Measurements from ENCODE around the gene PLXNA4.
"Not testable (repeated sequence)": the region's sequence is repeated elsewhere in the genome, so short reads cannot be mapped to it uniquely, and the experiment has no call there.

PLXNA4 gene, protein sequence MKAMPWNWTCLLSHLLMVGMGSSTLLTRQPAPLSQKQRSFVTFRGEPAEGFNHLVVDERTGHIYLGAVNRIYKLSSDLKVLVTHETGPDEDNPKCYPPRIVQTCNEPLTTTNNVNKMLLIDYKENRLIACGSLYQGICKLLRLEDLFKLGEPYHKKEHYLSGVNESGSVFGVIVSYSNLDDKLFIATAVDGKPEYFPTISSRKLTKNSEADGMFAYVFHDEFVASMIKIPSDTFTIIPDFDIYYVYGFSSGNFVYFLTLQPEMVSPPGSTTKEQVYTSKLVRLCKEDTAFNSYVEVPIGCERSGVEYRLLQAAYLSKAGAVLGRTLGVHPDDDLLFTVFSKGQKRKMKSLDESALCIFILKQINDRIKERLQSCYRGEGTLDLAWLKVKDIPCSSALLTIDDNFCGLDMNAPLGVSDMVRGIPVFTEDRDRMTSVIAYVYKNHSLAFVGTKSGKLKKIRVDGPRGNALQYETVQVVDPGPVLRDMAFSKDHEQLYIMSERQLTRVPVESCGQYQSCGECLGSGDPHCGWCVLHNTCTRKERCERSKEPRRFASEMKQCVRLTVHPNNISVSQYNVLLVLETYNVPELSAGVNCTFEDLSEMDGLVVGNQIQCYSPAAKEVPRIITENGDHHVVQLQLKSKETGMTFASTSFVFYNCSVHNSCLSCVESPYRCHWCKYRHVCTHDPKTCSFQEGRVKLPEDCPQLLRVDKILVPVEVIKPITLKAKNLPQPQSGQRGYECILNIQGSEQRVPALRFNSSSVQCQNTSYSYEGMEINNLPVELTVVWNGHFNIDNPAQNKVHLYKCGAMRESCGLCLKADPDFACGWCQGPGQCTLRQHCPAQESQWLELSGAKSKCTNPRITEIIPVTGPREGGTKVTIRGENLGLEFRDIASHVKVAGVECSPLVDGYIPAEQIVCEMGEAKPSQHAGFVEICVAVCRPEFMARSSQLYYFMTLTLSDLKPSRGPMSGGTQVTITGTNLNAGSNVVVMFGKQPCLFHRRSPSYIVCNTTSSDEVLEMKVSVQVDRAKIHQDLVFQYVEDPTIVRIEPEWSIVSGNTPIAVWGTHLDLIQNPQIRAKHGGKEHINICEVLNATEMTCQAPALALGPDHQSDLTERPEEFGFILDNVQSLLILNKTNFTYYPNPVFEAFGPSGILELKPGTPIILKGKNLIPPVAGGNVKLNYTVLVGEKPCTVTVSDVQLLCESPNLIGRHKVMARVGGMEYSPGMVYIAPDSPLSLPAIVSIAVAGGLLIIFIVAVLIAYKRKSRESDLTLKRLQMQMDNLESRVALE (N-terminal part only)

DNA sequence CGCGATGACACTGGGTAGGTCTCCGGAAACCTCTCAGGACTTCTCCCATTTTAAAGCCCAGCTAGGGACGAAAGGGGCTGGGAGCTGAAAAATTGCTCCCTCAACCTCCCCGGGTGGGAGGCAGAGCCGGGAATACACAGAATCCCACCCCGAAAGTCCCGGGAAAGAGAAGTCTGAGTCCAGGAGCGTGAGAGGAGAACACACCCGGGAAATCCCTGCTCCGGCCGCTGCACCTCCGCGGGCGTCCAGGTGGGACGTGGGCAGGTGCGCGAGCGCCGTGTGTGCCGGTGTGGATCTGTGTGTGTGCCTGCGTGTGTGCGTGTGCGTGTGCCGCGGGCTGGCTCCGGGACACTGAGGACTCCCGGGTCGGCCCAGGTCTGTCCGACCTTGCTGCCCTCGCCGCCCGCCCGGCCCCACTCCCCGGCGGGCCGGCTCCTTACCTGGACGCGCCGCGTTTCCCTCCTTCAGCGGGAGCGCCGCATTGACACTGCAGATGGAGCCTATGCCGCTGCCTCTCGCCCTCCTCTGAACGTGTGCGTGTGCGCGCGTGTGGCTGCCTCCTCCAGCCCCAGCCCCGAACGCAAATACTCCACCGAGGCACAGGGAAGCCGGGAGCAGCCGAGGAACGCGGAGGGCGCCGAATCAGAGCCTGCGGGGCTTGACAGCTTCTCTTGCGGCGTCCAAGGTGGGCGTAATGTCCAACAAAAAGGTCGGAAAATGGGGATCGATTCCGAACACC lies at the start of gene PLXNA4:
PLXNA4 (minus strand) TSS at position 489 of the 739 bp plus-strand sequence. CDS start 67,777 bp downstream, outside the sequence.
- peak in 27 of 56 donors; percentile 7 to 60 (median 25) for DNase-seq

DNA sequence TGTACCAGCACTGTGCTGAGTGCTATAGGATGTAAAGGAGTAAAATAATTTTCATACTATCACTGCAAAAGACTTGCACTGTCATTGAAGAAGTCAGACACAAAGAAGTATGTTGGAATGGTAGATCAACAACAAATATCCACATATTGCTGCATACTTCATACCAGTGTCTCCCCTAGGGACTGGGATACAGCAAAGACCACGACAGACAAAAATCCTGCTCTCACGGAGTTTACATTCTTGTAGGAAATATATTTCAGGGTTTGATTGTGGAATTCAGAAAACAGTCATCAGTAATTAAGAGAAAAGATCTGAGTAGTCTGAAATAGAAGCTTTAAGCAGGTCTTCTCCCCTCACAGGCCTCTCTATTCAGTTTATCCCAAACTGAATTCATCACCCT lies 49.4 kb upstream of the PLXNA4 start:
- DNase-seq: no peak

DNA sequence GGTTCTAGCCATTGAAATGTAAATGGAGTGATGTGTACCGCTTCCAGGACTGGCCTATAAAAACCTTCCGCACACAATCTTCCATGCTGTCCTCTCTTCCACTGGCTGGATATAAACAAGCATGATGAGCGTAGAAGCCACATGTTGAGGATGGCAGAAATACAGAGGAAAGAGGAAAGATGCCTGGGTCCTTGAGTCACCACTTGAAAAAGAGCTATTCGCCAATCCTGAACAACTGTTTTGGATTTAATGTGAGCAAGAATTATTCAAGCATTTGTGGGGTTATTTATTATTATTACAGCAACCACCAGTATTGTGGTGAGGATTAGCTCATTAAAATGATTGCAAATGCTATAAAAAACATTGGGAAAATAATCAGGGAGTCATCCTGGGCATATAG lies 45.8 kb upstream of the PLXNA4 start:
- DNase-seq: no peak

DNA sequence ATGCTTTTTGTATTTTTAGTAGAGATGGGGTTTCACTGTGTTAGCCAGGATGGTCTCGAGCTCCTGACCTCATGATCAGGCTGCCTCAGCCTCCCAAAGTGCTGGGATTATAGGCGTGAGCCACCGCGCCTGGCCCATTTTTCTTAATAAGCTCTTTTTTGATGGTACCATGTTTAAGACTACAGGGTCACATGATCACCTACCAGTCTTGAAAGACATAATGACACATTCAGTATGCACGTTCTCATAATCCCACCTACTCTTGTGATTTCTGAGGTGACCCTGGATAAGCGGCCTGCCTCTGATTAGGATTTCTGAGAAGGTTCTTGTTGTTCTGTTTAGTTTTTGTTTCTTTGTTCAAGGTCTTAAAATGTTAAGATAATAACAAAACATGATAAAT lies 43.7 kb upstream of the PLXNA4 start:
- no peak for DNase-seq

DNA sequence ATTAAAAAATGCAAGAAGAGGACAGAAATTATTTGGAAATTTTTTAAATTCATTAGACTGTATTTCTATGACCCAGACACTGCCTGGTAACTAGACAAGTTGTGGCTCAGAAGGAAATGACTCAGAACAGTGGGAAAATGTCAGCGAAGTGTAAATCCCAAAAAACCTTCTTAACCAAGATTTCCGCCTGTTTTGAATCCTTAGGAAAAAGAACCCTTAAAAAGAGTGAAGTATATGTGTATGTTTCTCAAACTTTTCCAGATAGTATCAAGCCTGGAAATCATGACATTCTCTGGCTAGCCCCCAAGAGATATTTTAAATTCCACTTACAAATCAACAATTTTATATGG lies 42.7 kb upstream of the PLXNA4 start:
- DNase-seq: no peak

DNA sequence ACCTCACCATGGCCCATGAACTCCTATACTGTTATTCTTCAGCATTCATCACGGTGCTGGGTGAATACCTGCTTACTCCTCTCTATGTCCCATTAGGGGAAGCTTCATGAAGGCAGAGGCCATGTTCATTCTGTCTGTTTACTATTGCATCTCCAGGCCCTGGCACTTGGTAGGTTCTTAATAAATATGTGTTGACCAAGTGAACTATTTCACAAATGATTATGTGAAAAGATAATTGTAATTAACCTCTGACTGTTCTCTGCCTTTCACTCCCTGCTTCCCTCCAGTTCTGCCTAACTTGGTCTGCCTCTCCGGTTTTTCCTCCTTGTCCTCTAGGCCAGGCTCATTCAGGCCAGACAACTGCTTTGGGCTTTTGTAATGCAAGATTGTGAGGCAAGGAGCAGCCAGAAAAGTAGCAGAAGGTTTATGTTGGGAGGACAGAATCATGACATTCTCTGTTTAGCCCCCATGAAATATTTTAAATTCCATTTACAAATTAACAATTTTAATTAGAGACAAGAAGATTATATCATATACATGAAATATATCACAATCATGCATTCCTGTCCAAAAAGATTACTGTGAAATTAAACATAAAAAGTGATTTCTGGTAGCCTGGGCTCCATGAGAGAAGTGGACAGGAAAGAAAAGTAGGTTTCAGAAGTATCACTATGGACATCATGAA lies 42.1 kb upstream of the PLXNA4 start:
- no peak for DNase-seq

DNA sequence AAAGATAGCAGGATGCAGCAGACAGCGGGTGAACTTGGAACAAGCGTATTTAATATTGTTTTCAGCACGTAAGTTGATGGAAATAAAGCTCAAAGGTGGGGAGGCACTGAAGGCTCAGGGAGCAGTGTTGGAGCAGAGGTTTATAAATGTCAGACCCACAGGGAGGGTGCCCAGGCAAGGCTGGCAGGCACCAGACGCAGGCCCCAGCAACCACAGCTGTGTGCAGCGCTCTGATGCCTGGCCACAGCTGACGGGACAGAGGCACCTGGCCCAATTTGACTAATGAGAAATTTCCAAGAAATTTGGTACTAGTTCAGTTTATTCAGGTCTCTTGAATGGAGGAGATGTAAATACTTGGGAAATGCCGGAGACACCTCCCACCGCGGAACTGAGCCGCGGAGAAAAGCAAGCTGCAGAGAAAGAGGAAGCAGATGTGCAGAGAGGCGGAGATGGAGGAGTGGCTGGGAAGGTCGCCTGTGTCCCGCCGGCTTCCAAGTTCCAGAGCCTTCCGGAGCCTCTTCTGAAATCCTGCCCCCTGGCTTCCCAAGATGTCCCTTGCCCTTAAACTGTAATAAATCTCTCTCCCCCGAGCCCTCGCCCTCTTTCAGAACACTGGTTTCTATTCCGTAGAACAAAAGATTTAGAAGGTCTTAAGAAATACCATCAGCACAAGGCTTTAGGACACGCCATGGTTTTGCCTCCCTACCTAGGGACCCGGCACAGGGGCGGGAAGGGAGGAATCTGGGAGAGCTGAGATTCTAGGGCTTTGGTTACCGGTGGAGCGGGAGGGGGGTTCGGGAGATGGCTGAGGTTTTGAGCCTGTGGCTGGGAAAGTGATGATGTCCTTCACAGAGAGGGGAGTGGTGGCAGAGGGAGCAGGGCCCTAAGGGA lies 38.4 kb upstream of the PLXNA4 start:
- peak in 17 of 56 donors; percentile 2 to 44 (median 10) for DNase-seq

DNA sequence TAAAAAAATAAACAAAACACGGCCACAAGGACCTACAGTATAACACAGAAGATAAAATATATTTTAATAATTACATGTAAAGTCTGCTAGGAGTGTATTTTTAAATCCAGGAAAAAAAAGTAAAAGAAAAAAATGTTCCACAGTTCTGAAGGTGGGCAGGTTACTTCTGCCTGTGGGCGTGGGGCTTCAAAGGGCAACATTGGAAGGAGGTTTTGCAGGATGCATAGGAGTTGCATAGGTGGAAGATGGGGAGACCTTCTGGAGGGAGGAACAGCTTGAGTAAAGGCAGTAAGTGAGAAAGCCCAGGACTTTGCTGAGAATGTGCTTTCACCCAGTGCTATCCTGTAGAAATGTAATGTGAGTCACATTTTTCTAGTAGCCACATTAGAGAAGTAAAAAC lies 37.5 kb upstream of the PLXNA4 start:
- no peak for DNase-seq

DNA sequence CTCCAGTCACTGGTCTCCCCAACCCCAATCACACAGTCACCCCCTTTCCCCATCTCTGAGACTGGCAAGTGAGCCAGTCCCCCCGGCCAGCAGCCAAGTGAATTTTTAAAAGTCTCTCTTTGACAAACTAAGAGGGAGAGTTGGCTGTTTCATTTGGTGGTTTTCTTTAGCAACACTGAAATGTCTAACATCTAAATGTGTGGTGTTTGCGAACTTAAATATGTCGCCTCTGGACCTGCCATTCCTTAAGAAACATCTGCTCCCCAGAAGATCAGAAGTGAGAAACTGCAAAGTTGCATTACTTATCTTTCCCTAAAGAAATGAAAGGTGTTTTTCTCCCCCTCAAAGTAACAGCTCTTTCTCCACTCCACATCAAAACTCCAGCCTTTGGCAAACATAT lies 34.7 kb upstream of the PLXNA4 start:
- no peak for DNase-seq

DNA sequence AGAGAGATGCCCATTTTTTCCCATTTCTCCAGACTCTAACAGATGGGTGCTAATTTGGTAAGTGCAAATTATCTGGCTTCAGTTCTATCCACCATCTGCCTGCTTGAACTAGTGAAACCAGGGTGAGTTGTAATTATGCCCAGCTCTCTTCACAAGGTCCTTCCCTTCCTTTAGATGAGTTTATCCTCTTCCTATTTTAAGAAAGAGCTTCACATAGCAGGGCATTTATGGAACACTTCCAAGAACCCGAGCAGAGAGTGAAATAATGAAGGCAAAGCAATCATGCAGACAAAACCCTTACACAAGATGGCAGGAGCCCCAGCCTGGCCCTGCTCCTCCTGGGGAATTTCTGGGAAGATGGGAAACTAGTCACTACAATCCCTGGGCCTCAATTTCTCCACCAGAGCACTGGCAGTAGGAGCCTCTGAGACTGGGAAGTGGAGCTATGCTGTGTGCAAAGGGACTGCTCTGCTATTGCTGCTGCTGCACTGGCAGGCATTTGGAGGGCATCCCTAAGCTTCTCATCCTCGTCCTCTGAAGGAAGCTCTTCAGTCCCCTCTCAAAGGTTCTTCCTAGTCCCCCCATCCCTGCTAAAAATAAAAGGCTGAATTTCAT lies 33.7 kb upstream of the PLXNA4 start:
- no peak for DNase-seq

DNA sequence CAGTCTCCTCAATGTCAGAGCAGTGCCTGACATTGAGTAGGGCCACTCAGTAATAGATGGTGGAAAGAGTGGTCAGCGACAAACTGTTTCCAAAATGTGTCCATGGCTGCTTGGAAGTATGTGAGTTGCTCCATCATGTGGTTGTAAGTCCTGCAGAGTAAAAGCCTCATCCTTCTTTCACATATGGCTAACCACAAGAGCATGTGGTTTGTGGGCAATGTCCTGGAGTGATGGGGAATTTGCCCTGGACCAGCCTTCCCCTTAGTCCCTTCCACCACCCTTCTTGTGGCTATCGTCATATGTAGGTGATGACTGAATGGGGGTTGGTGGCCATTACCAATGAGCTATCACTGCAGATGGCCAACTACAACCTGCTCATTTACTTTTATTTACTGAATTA lies 33.0 kb upstream of the PLXNA4 start:
- no peak for DNase-seq

DNA sequence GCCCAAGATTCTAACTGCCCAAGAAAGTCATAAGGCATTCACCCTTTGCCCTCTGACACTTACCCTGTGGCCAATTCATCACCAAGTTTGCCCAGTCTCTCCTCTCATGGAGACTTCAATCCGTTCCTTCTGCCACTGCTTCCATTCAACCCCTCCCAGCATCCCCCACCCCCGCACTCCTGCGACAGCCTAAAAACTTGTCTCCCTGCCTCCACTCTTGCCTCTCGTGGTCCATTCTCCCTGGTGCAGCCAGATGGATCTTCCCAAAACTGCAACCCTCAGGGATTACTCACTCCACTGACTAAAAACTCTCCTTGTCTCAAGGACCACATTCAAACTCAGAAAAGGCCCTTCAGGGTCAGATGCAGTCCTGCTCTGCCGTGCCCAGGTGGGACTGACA lies 32.3 kb upstream of the PLXNA4 start:
- DNase-seq: no peak

DNA sequence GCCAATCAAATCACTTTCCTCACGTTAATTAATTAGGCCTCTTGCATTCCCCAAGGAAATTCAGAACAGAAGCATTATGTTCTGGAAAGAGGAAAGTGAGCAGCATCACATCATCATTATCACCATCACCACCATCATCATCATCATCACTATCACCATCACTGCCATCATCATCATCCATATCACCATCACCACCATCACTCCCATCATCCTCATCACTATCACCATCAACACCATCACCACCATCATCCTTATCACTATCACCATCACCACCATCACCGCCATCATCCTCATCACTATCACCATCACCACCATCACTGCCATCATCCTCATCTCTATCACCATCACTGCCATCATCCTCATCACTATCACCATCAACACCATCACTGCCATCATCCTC lies 31.4 kb upstream of the PLXNA4 start:
- no peak for DNase-seq

DNA sequence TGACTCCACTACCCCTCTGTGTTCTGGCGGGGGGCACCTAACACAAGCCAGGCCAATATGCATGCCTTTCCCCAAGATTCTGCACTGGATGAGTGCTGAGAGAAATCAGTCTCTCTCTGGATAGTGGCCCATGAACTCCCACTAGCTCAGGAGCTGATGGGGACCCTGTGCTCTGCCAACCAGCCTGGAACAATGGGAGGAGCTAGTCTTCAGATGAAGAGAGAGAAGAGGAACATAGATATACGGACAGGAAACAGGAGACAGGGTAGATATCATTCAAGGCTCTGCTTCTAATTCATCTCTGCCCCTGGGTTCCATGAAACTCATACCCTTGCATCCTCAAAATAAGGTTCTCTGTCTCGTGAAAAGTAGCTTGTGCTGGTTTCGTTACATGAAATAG lies 27.9 kb upstream of the PLXNA4 start:
- DNase-seq: no peak

DNA sequence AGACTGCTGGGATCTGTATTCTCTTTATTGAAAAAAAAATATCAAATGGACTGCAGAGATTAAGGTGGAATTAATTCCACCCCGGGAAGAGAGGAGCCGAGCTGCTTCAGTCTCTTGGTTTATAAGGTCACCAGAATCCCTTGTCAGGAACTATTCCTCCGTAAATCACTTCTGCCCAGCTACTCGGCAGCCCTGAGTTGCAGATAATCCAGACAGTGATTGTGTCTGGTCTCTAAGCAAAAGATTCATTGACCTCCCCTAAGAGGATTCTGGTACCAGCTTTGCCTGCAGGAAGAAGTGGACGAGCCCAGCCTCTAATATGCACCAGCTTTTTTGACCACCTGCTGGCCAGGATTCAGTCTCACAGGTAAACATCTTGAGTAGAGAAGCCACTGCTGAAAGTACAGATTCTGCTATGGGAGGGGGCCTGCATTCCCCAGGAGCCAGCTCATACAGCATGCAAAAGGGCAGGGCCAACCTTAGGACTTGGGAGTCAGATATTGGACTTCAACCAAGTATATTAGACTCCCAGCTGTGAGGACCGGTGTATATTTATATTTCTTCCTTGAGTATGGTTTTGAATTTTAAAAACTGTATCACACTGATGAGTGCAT lies 27.1 kb upstream of the PLXNA4 start:
- no peak for DNase-seq

DNA sequence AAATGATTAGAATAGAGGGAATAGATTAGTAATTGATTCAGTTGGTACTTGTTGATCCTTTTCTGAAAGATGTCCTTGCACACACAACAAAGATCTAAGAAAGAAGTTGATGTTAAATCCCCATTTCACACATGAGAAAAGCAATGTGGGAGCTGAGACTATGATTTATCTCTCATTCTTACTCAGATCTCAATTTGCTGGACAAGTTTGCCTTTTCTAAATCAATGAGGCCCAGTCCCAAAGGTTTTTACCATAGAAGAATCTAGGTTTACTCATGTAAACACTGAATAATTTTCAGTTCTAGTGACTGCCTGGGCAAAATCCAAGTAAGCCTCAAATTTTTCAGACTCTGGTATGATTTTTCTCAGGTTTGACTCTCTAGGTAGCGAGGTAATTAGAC lies 25.5 kb upstream of the PLXNA4 start:
- no peak for DNase-seq

DNA sequence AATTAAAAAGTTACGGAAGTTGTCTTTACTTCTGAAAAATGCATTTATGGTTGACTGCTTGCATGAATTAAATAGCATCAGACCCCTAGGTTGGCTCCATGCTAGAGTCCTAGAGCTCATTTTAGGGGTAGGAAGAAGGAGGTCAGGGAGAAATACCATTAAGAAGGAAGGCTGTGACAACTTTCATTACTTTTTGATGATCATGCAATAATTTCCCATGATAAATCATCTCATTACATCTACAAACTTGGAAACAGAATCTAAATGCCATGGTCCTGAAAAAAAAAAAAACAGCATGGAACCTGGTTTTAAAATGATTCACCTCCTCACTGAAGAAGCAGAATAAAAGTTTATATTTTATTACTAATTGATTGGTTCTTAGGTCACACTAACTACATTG lies 20.3 kb upstream of the PLXNA4 start:
- DNase-seq: no peak

DNA sequence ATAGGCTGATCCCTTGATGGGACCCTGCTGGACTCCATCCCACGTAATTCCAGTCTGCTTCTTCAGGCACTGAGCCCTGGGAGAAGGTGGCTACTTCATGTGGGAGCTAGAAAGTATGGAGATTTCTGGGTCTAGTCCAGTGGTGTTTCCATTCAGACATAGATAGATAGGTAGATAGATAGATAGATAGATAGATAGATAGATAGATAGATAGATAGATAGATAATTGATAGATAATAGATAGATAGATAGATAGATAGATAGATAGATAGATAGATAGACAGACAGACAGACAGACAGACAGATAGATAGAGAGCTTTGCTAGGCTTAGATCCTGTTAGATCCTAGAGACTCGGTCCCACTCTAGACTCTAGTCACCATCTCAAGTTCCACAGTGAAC lies 18.5 kb upstream of the PLXNA4 start:
- DNase-seq: not testable (repeated sequence)
